ENCODE measurements around the gene OTOG.

GRCh38 chr11:17547932-17548331 lies 873 bp downstream of the OTOG start:
- TF ChIP-seq REST (IDR thresholded peaks at IDR 0.05; ENCODE audit: insufficient replicate concordance, low read depth) (no peak), CTCF (IDR thresholded peaks at IDR 0.05; ENCODE audit: insufficient read depth, low read length) (no peak)

Data from HL-60 (cell line).